ENCODE measurements around the gene FDX2.

Gene FDX2

DNA sequence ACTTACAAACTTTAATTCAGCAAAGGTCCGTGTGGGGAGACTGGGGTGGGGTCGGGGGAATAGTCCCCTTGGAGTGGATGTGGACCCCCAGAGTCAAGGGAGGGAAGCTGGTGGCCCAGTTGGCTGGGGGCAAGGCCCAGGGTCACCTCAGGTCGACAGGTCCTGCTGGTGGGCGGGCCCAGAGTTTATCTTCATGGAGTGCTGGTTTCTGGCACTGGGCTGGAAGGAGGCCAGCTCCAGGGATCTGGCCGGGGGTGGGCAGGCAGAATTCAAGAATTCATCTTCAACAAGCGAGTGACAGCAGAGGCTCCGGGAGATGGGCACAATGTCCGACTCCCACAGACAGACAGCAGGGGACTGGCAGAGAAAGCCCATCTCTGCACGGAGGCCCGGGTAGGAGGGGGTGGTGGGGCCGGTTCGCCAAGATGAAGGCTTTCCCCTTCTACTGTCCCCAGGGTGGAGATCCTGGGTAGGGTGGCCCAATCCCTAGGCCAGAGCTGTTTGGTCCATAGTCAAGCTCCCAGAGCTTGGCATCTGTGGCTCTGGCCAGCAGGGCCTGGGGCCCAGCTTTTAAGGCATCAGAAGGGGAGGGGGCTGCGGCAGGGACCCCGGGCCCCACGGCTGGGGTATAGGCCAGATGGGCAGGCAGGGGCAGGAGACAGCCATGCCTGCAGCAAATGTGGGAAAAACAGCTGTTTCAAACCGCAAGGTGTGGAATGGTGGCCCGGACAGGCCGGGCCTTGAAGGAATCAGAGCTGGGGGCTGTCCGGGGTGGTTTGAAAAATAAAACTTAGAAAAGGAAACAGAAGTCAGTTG is 622 bp upstream of the FDX2 start:
- DNase-seq (ENCODE audit: insufficient read length, low spot score) (no peak), FAIRE-seq (no peak)
- TF ChIP-seq CTCF (IDR thresholded peaks at IDR 0.05; ENCODE audit: insufficient read depth, missing control alignments): no peak

GRCh38 chr19:10309423-10309822 is 6.4 kb downstream of the FDX2 start, which contains the start of gene ZGLP1:
ZGLP1 (minus strand) TSS chr19:10309815.
- FAIRE-seq (no peak), DNase-seq (ENCODE audit: insufficient read length, low spot score) (no peak)
- no peak for TF ChIP-seq CTCF (IDR thresholded peaks at IDR 0.05; ENCODE audit: insufficient read depth, missing control alignments)

DNA sequence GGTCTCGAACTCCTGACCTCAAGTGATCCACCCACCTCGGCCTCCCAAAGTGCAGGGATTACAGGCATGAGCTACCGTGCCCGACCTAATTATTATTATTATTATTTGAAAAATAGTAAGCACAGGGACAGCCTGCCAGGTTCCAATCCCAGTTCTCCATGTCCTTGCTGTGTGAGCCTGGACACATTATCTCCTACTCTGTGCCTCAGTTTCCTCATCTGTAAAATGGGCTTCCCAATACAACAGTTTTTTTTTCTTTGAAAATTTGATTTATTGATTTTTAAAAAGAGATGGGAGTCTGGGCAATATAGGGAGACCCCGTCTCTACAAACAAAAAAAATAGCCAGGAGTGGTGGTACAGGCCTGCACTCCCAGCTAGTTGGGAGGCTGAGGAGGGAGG is 9.5 kb downstream of the FDX2 start:
- TF ChIP-seq CTCF (IDR thresholded peaks at IDR 0.05; ENCODE audit: insufficient read depth, missing control alignments): no peak
- DNase-seq (ENCODE audit: insufficient read length, low spot score) (no peak), FAIRE-seq (no peak)

GRCh38 chr19:10305139-10305806 is 10.5 kb downstream of the FDX2 start:
- DNase-seq (ENCODE audit: insufficient read length, low spot score): no peak
- no peak for FAIRE-seq
- TF ChIP-seq CTCF (IDR thresholded peaks at IDR 0.05; ENCODE audit: insufficient read depth, missing control alignments): no peak

- TF ChIP-seq CTCF (IDR thresholded peaks at IDR 0.05; ENCODE audit: insufficient read depth, missing control alignments): no peak
- FAIRE-seq (no peak), DNase-seq (ENCODE audit: insufficient read length, low spot score) (no peak)
Observed at GRCh38 chr19:10299545-10300458, 16.0 kb downstream of the FDX2 start.

- FAIRE-seq (no peak), DNase-seq (ENCODE audit: insufficient read length, low spot score) (no peak)
- TF ChIP-seq CTCF (IDR thresholded peaks at IDR 0.05; ENCODE audit: insufficient read depth, missing control alignments): no peak
Observed at GRCh38 chr19:10295847-10296591, 19.8 kb downstream of the FDX2 start.

Measured in D721Med (cell line).